ENCODE results near the gene SLC38A11. TPM values are rescaled to one million over a fixed set of nuclear protein-coding genes. Genes with fewer than 3 reads are reported as not detected.
"Not testable (repeated sequence)": the region's sequence is repeated elsewhere in the genome, so short reads cannot be mapped to it uniquely, and the experiment has no call there.

SLC38A11 gene
- polyA plus RNA-seq, 1 donor: 15.4 TPM

- not testable (repeated sequence) for H3K27ac ChIP-seq (ENCODE audit: low read length); H3K36me3 ChIP-seq (ENCODE audit: control insufficient read depth, insufficient read depth, low read length); DNase-seq; H3K27me3 ChIP-seq (ENCODE audit: control insufficient read depth, insufficient read depth, low read length); H3K4me1 ChIP-seq (ENCODE audit: control insufficient read depth, insufficient read depth, low read length); H3K4me3 ChIP-seq (ENCODE audit: low read length); H3K9me3 ChIP-seq (ENCODE audit: control insufficient read depth, low read depth, low read length)
- no CpG with 5 or more reads among the region's 1 CpG for WGBS (ENCODE audit: insufficient coverage, low lambda C conversion rate)
Observed at GRCh38 chr2:164866381-164866780, 88.9 kb downstream of the SLC38A11 start.

GRCh38 chr2:164860694-164861042 is 94.7 kb downstream of the SLC38A11 start:
- no peak for DNase-seq
- H3K9me3 ChIP-seq (ENCODE audit: control insufficient read depth, low read depth, low read length): no peaks in the 10 kb centered on the region
- H3K27ac ChIP-seq (ENCODE audit: low read length): no peak overlapping the region
- H3K36me3 ChIP-seq (ENCODE audit: control insufficient read depth, insufficient read depth, low read length): no peaks in the 10 kb centered on the region
- H3K4me3 ChIP-seq (ENCODE audit: low read length): no peak overlapping the region
- no peaks in the 10 kb centered on the region for H3K27me3 ChIP-seq (ENCODE audit: control insufficient read depth, insufficient read depth, low read length)
- H3K4me1 ChIP-seq (ENCODE audit: control insufficient read depth, insufficient read depth, low read length): no peaks in the 10 kb centered on the region

- H3K27me3 ChIP-seq (ENCODE audit: control insufficient read depth, insufficient read depth, low read length); H3K9me3 ChIP-seq (ENCODE audit: control insufficient read depth, low read depth, low read length); H3K4me1 ChIP-seq (ENCODE audit: control insufficient read depth, insufficient read depth, low read length); H3K4me3 ChIP-seq (ENCODE audit: low read length); H3K27ac ChIP-seq (ENCODE audit: low read length); H3K36me3 ChIP-seq (ENCODE audit: control insufficient read depth, insufficient read depth, low read length); DNase-seq: not testable (repeated sequence)
- no CpG with 5 or more reads among the region's 4 CpGs for WGBS (ENCODE audit: insufficient coverage, low lambda C conversion rate)
Observed at GRCh38 chr2:164859906-164860693, 95.2 kb downstream of the SLC38A11 start.

GRCh38 chr2:164859251-164859818 is 96.0 kb downstream of the SLC38A11 start:
- no peak overlapping the region for H3K27ac ChIP-seq (ENCODE audit: low read length)

GRCh38 chr2:164852086-164852485 is 103.2 kb downstream of the SLC38A11 start:
- Histone ChIP-seq H3K4me1 (ENCODE audit: control insufficient read depth, insufficient read depth, low read length) (no peaks in the 10 kb centered on the region), H3K27me3 (ENCODE audit: control insufficient read depth, insufficient read depth, low read length) (no peaks in the 10 kb centered on the region), H3K4me3 (ENCODE audit: low read length) (no peak overlapping the region), H3K27ac (ENCODE audit: low read length) (no peak overlapping the region), H3K9me3 (ENCODE audit: control insufficient read depth, low read depth, low read length) (no peaks in the 10 kb centered on the region), H3K36me3 (ENCODE audit: control insufficient read depth, insufficient read depth, low read length) (no peaks in the 10 kb centered on the region)
- DNase-seq: no peak
- no CpG with 5 or more reads among the region's 4 CpGs for WGBS (ENCODE audit: insufficient coverage, low lambda C conversion rate)

More at GRCh38 chr2:164859251-164859818, 96.0 kb downstream of the SLC38A11 start:
- WGBS (ENCODE audit: insufficient coverage, low lambda C conversion rate): no CpG with 5 or more reads among the region's 2 CpGs
- Histone ChIP-seq H3K4me3 (ENCODE audit: low read length) (no peak overlapping the region), H3K9me3 (ENCODE audit: control insufficient read depth, low read depth, low read length) (no peaks in the 10 kb centered on the region), H3K36me3 (ENCODE audit: control insufficient read depth, insufficient read depth, low read length) (no peaks in the 10 kb centered on the region), H3K4me1 (ENCODE audit: control insufficient read depth, insufficient read depth, low read length) (no peaks in the 10 kb centered on the region), H3K27me3 (ENCODE audit: control insufficient read depth, insufficient read depth, low read length) (no peaks in the 10 kb centered on the region)
- DNase-seq: no peak

GRCh38 chr2:164850235-164850634 is 105.1 kb downstream of the SLC38A11 start:
- WGBS (ENCODE audit: insufficient coverage, low lambda C conversion rate): no CpG with 5 or more reads among the region's 4 CpGs
- DNase-seq: no peak
- Histone ChIP-seq H3K27ac (ENCODE audit: low read length) (no peak overlapping the region), H3K9me3 (ENCODE audit: control insufficient read depth, low read depth, low read length) (no peaks in the 10 kb centered on the region), H3K4me3 (ENCODE audit: low read length) (no peak overlapping the region), H3K4me1 (ENCODE audit: control insufficient read depth, insufficient read depth, low read length) (no peaks in the 10 kb centered on the region), H3K36me3 (ENCODE audit: control insufficient read depth, insufficient read depth, low read length) (no peaks in the 10 kb centered on the region), H3K27me3 (ENCODE audit: control insufficient read depth, insufficient read depth, low read length) (no peaks in the 10 kb centered on the region)

- H3K27ac ChIP-seq (ENCODE audit: low read length): no peak overlapping the region
- H3K9me3 ChIP-seq (ENCODE audit: control insufficient read depth, low read depth, low read length): no peaks in the 10 kb centered on the region
- H3K4me3 ChIP-seq (ENCODE audit: low read length): no peak overlapping the region
- H3K4me1 ChIP-seq (ENCODE audit: control insufficient read depth, insufficient read depth, low read length): no peaks in the 10 kb centered on the region
- no CpG with 5 or more reads among the region's 1 CpG for WGBS (ENCODE audit: insufficient coverage, low lambda C conversion rate)
- H3K27me3 ChIP-seq (ENCODE audit: control insufficient read depth, insufficient read depth, low read length): no peaks in the 10 kb centered on the region
- no peaks in the 10 kb centered on the region for H3K36me3 ChIP-seq (ENCODE audit: control insufficient read depth, insufficient read depth, low read length)
- DNase-seq: no peak
Observed at GRCh38 chr2:164849506-164849905, 105.8 kb downstream of the SLC38A11 start.

GRCh38 chr2:164847981-164848741 is 107.2 kb downstream of the SLC38A11 start:
- Histone ChIP-seq H3K9me3 (ENCODE audit: control insufficient read depth, low read depth, low read length) (no peaks in the 10 kb centered on the region), H3K4me1 (ENCODE audit: control insufficient read depth, insufficient read depth, low read length) (no peaks in the 10 kb centered on the region), H3K27me3 (ENCODE audit: control insufficient read depth, insufficient read depth, low read length) (no peaks in the 10 kb centered on the region), H3K27ac (ENCODE audit: low read length) (no peak overlapping the region), H3K4me3 (ENCODE audit: low read length) (no peak overlapping the region), H3K36me3 (ENCODE audit: control insufficient read depth, insufficient read depth, low read length) (no peaks in the 10 kb centered on the region)
- DNase-seq: no peak
- 67% methylated on average over 1 of the region's 2 CpGs for WGBS (ENCODE audit: insufficient coverage, low lambda C conversion rate)

GRCh38 chr2:164847291-164847690 is 108.0 kb downstream of the SLC38A11 start:
- Histone ChIP-seq H3K36me3 (ENCODE audit: control insufficient read depth, insufficient read depth, low read length) (no peaks in the 10 kb centered on the region), H3K4me3 (ENCODE audit: low read length) (no peak overlapping the region), H3K9me3 (ENCODE audit: control insufficient read depth, low read depth, low read length) (no peaks in the 10 kb centered on the region), H3K27me3 (ENCODE audit: control insufficient read depth, insufficient read depth, low read length) (no peaks in the 10 kb centered on the region), H3K4me1 (ENCODE audit: control insufficient read depth, insufficient read depth, low read length) (peaks cover 4% of the 10 kb centered on the region), H3K27ac (ENCODE audit: low read length) (no peak overlapping the region)
- WGBS (ENCODE audit: insufficient coverage, low lambda C conversion rate): 75% methylated on average over 2 of the region's 4 CpGs
- no peak for DNase-seq

- Histone ChIP-seq H3K27ac (ENCODE audit: low read length) (no peak overlapping the region), H3K36me3 (ENCODE audit: control insufficient read depth, insufficient read depth, low read length) (no peaks in the 10 kb centered on the region), H3K27me3 (ENCODE audit: control insufficient read depth, insufficient read depth, low read length) (no peaks in the 10 kb centered on the region), H3K9me3 (ENCODE audit: control insufficient read depth, low read depth, low read length) (no peaks in the 10 kb centered on the region), H3K4me3 (ENCODE audit: low read length) (no peak overlapping the region), H3K4me1 (ENCODE audit: control insufficient read depth, insufficient read depth, low read length) (peaks cover 4% of the 10 kb centered on the region)
- WGBS (ENCODE audit: insufficient coverage, low lambda C conversion rate): 100% methylated on average over 2 of the region's 2 CpGs
- DNase-seq: no peak
Observed at GRCh38 chr2:164846276-164846675, 109.0 kb downstream of the SLC38A11 start.
